ENCODE results near the gene PTPRM. TPM values are rescaled to one million over a fixed set of nuclear protein-coding genes. Genes with fewer than 3 reads are reported as not detected.

The PTPRM gene
- total RNA-seq, 4 donors from 2014 or later, result 81.5 to 98.9 (median 86.8) TPM

DNA sequence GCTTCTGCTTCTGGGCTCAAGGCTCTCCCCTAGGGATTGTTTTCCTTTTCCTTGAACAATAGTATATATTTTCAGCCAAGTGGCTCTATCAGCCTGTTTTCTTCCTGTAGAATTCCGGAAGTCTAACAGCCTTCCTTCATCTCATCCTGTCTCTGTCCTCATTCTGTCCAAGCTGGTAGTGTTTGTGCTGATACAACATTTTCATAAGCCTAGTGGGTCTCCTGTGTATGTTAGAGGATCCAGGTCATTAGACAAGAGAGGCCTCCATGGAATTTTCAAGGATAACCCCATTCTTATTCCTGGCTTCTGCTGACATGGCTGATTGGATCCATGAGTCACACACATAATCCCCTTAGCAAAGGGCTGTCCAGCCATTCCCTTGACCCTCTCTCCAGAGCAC, 467.6 kb downstream of the PTPRM start:
- no peak overlapping the region for H3K4me3 ChIP-seq
- peaks cover 0 to 5% (median 0%) of the 10 kb centered on the region in 3 donors for H3K4me1 ChIP-seq
- no peaks in the 10 kb centered on the region for H3K27me3 ChIP-seq
- no peak overlapping the region for H3K27ac ChIP-seq
- TF ChIP-seq POLR2A (IDR thresholded peaks at IDR 0.05), result no peak
- TF ChIP-seq CTCF (IDR thresholded peaks at IDR 0.05), result no peak
- no peak for TF ChIP-seq EP300 (IDR thresholded peaks at IDR 0.05)
- TF ChIP-seq POLR2AphosphoS5 (IDR thresholded peaks at IDR 0.05), result no peak
- no peaks in the 10 kb centered on the region for H3K36me3 ChIP-seq
- H3K9me3 ChIP-seq, result no peaks in the 10 kb centered on the region
- no peak for ATAC-seq
- WGBS, 2 donors (ENCODE audit: low coverage in 1 of 2), result 67 to 91% methylated on average over 1 of the region's 1 CpG

- Histone ChIP-seq H3K9me3 (no peaks in the 10 kb centered on the region), H3K4me1 (peaks cover 0 to 9% (median 0%) of the 10 kb centered on the region in 3 donors), H3K36me3 (no peaks in the 10 kb centered on the region), H3K4me3 (no peak overlapping the region), H3K27ac (no peak overlapping the region), H3K27me3 (no peaks in the 10 kb centered on the region)
- no peak for ATAC-seq
- 54 to 78% methylated on average over 1 to 3 of the region's 3 CpGs for WGBS, 2 donors (ENCODE audit: low coverage in 1 of 2)
- no peak for TF ChIP-seq EP300 (IDR thresholded peaks at IDR 0.05)
- no peak for TF ChIP-seq CTCF (IDR thresholded peaks at IDR 0.05)
- TF ChIP-seq POLR2AphosphoS5 (IDR thresholded peaks at IDR 0.05), result no peak
- no peak for TF ChIP-seq POLR2A (IDR thresholded peaks at IDR 0.05)
These were observed 469.4 kb downstream of the PTPRM start for GRCh38 chr18:8036551-8036950.

DNA sequence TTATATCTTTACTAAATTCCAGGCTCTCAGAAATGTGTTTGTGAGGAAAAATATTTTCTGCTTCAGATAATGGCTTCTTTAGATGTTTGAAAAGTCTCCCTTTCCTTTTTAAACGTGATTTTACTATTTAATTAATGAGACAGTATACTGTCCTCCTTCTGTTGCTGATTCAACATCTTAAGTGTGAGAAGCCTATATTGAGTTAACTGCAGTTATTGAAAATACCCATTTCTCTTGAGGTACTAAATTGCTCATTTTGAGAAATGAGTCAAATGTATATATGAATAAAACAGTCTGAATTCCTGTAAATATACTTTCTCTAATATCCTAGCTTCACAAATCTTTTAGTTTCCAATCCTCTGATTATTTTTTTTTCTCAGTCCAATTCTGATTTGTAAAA, 470.2 kb downstream of the PTPRM start:
- WGBS, 2 donors (ENCODE audit: low coverage in 1 of 2), result 14 to 64% methylated on average over 1 of the region's 1 CpG
- TF ChIP-seq POLR2AphosphoS5 (IDR thresholded peaks at IDR 0.05), result no peak
- no peak for TF ChIP-seq POLR2A (IDR thresholded peaks at IDR 0.05)
- no peak for TF ChIP-seq CTCF (IDR thresholded peaks at IDR 0.05)
- TF ChIP-seq EP300 (IDR thresholded peaks at IDR 0.05), result no peak
- no peak overlapping the region for H3K27ac ChIP-seq

GRCh38 chr18:8040021-8040420, 472.9 kb downstream of the PTPRM start:
- no peak for ATAC-seq
- H3K27me3 ChIP-seq, result no peaks in the 10 kb centered on the region
- TF ChIP-seq POLR2A (IDR thresholded peaks at IDR 0.05), result no peak
- no peak for TF ChIP-seq CTCF (IDR thresholded peaks at IDR 0.05)
- no peak for TF ChIP-seq POLR2AphosphoS5 (IDR thresholded peaks at IDR 0.05)
- no peaks in the 10 kb centered on the region for H3K36me3 ChIP-seq
- H3K4me3 ChIP-seq, result no peak overlapping the region
- H3K4me1 ChIP-seq, result peaks cover 0 to 14% (median 0%) of the 10 kb centered on the region in 3 donors
- H3K27ac ChIP-seq, result no peak overlapping the region
- no peaks in the 10 kb centered on the region for H3K9me3 ChIP-seq

More for the DNA sequence above, 470.2 kb downstream of the PTPRM start:
- no peak for ATAC-seq
- peaks cover 0 to 14% (median 0%) of the 10 kb centered on the region in 3 donors for H3K4me1 ChIP-seq
- no peaks in the 10 kb centered on the region for H3K27me3 ChIP-seq
- H3K9me3 ChIP-seq, result no peaks in the 10 kb centered on the region
- H3K36me3 ChIP-seq, result no peaks in the 10 kb centered on the region
- H3K4me3 ChIP-seq, result no peak overlapping the region

DNA sequence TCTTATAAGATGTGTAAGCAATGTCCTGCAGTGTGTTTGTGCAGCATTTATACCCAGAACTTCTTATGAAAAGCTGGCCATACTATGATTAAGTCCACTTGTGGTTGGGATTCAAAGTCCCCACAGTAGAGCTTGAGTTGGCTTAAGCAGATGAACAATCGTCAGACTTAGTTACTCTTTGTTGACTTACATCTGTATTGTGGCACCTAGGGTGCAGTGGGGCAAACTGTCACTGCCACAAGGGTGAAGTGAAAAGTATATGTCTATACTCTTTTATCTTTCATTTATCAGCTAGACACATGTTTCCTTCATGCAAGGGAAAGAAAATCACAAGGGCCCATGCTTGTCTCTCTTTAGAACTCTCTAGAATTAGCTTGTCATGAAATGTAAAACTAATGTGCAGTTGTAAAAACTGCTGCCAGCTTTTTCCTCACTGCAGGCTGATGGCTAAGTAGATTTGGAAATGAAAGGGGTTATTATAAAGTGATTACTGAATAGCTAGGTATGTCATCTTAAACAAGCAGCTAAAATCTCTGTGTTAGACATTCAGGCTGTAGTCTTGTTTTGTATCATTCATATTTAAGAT, 474.5 kb downstream of the PTPRM start:
- no peak for ATAC-seq
- TF ChIP-seq POLR2A (IDR thresholded peaks at IDR 0.05) (no peak), CTCF (IDR thresholded peaks at IDR 0.05) (no peak), EP300 (IDR thresholded peaks at IDR 0.05) (no peak)
- Histone ChIP-seq H3K4me1 (peaks cover 0 to 14% (median 0%) of the 10 kb centered on the region in 3 donors), H3K27ac (no peak overlapping the region), H3K9me3 (no peaks in the 10 kb centered on the region), H3K36me3 (no peaks in the 10 kb centered on the region), H3K4me3 (no peak overlapping the region), H3K27me3 (no peaks in the 10 kb centered on the region)
- 60 to 63% methylated on average over 1 of the region's 1 CpG for WGBS, 2 donors (ENCODE audit: low coverage in 1 of 2)

Data from gastroesophageal sphincter (tissue), 4 donors.